Measurements from ENCODE around the gene TCERG1L.

DNA sequence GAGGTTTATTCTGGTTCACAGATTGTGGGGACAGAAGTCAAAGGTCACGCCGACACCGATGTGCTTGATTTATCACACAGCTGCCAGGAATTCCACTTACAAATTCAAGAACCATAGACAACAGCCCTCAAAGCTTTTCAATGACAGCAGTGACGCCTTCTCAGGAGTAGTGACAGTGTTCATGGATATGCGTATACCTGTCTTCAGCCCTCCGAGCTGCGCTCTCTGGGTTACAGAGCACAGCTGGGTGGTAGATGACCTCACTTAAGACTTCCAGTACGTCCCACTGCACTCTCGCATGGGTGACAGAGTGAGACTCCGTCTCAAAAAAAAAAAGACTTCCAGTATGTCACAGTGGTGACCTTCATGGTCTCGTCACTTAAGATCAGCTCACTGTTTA lies 108.5 kb downstream of the TCERG1L start:
- TF ChIP-seq, protein P1, sequence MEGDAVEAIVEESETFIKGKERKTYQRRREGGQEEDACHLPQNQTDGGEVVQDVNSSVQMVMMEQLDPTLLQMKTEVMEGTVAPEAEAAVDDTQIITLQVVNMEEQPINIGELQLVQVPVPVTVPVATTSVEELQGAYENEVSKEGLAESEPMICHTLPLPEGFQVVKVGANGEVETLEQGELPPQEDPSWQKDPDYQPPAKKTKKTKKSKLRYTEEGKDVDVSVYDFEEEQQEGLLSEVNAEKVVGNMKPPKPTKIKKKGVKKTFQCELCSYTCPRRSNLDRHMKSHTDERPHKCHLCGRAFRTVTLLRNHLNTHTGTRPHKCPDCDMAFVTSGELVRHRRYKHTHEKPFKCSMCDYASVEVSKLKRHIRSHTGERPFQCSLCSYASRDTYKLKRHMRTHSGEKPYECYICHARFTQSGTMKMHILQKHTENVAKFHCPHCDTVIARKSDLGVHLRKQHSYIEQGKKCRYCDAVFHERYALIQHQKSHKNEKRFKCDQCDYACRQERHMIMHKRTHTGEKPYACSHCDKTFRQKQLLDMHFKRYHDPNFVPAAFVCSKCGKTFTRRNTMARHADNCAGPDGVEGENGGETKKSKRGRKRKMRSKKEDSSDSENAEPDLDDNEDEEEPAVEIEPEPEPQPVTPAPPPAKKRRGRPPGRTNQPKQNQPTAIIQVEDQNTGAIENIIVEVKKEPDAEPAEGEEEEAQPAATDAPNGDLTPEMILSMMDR (IDR thresholded peaks at IDR 0.05) = no peak
- TF ChIP-seq POLR2A (IDR thresholded peaks at IDR 0.05) (no peak), POLR2AphosphoS5 (IDR thresholded peaks at IDR 0.05; ENCODE audit: insufficient read depth in 1 of 2, low read depth in 1 of 2) (no peak)
